Loucy (cell line): Measurements from ENCODE around the gene TAF1B.

Experiments
- H2AFZ ChIP-seq: fragments of 200-600 bp; sonication (generic); 2 replicates; pipeline ENCODE4 v1.6.0; 2016; ENCODE audit warnings: antibody characterized with exemption, mild to moderate bottlenecking, low read length, moderate library complexity
- H3F3A ChIP-seq: fragments of 200-600 bp; 2 replicates; pipeline ENCODE4 v1.6.0; 2016; ENCODE audit warnings: antibody characterized with exemption, low read depth, mild to moderate bottlenecking
- H3K27me3 ChIP-seq: fragments of 200-600 bp; sonication (generic); 2 replicates; pipeline ENCODE4 v1.6.1; 2014; ENCODE audit warnings: low read length, mild to moderate bottlenecking; ENCODE audit not compliant: insufficient read depth, poor library complexity, severe bottlenecking
- H3K36me3 ChIP-seq: fragments of 200-600 bp; sonication (generic); 2 replicates; pipeline ENCODE4 v1.6.1; 2016; ENCODE audit warnings: low read length; ENCODE audit not compliant: insufficient read depth
- H3K4me1 ChIP-seq: fragments of 200-600 bp; sonication (generic); 2 replicates; pipeline ENCODE4 v1.5.1; 2014; ENCODE audit warnings: low read length, mild to moderate bottlenecking; ENCODE audit not compliant: insufficient read depth, poor library complexity, severe bottlenecking
- H3K4me2 ChIP-seq: fragments of 200-600 bp; sonication (generic); 2 replicates; pipeline ENCODE4 v1.6.0; 2014; ENCODE audit warnings: antibody characterized with exemption, low read length, low read depth, mild to moderate bottlenecking; ENCODE audit not compliant: poor library complexity, severe bottlenecking
- H3K4me3 ChIP-seq: fragments of 200-600 bp; sonication (generic); 2 replicates; pipeline ENCODE4 v1.5.1; 2014; ENCODE audit warnings: low read length, mild to moderate bottlenecking, mixed read lengths; ENCODE audit not compliant: poor library complexity, severe bottlenecking
- H3K79me2 ChIP-seq: fragments of 200-600 bp; sonication (generic); 2 replicates; pipeline ENCODE4 v1.6.1; 2014; ENCODE audit warnings: low read length; ENCODE audit not compliant: insufficient read depth
- H3K9ac ChIP-seq: fragments of 200-600 bp; sonication (generic); 2 replicates; pipeline ENCODE4 v1.6.0; 2014; ENCODE audit warnings: mild to moderate bottlenecking, low read depth, low read length, moderate library complexity; ENCODE audit not compliant: poor library complexity, severe bottlenecking
- H3K9me2 ChIP-seq: fragments of 200-600 bp; sonication (generic); replicated peaks from 2 replicates; pipeline ENCODE4 v1.6.1; 2016; ENCODE audit warnings: low read depth, low read length, mixed read lengths
- H3K9me3 ChIP-seq: fragments of 200-600 bp; sonication (generic); 2 replicates; pipeline ENCODE4 v1.6.1; 2014; ENCODE audit warnings: mild to moderate bottlenecking, antibody characterized with exemption, low read length, low read depth; ENCODE audit not compliant: insufficient read depth
- H4K20me1 ChIP-seq: fragments of 200-600 bp; sonication (generic); 2 replicates; pipeline ENCODE4 v1.6.0; 2014; ENCODE audit warnings: antibody characterized with exemption, low read length, mild to moderate bottlenecking; ENCODE audit not compliant: insufficient read depth, poor library complexity, severe bottlenecking
- EZH2phosphoT487 ChIP-seq: fragments of 200-600 bp; IDR thresholded peaks from 2 replicates; pipeline ENCODE4 v1.6.1; 2018; ENCODE audit warnings: antibody characterized with exemption, mild to moderate bottlenecking, moderate library complexity, borderline replicate concordance
- TF ChIP-seq, protein P1 (sequence below): fragments of 200-600 bp; sonication (generic); conservative IDR thresholded peaks from 2 replicates; pipeline ENCODE4 v1.5.1; 2014; ENCODE audit warnings: mild to moderate bottlenecking, antibody characterized with exemption, low read length

Gene TAF1B

GRCh38 chr2:9800975-9801726 lies 42.1 kb upstream of the TAF1B start:
- H3K79me2 ChIP-seq: no peaks in the 10 kb centered on the region
- H3K4me1 ChIP-seq: peaks cover 14% of the 10 kb centered on the region
- H2AFZ ChIP-seq: no peak overlapping the region
- H4K20me1 ChIP-seq: no peaks in the 10 kb centered on the region
- TF ChIP-seq, protein P1, sequence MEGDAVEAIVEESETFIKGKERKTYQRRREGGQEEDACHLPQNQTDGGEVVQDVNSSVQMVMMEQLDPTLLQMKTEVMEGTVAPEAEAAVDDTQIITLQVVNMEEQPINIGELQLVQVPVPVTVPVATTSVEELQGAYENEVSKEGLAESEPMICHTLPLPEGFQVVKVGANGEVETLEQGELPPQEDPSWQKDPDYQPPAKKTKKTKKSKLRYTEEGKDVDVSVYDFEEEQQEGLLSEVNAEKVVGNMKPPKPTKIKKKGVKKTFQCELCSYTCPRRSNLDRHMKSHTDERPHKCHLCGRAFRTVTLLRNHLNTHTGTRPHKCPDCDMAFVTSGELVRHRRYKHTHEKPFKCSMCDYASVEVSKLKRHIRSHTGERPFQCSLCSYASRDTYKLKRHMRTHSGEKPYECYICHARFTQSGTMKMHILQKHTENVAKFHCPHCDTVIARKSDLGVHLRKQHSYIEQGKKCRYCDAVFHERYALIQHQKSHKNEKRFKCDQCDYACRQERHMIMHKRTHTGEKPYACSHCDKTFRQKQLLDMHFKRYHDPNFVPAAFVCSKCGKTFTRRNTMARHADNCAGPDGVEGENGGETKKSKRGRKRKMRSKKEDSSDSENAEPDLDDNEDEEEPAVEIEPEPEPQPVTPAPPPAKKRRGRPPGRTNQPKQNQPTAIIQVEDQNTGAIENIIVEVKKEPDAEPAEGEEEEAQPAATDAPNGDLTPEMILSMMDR: no peak
- TF ChIP-seq EZH2phosphoT487: no peak
- no peaks in the 10 kb centered on the region for H3K27me3 ChIP-seq
- H3K4me2 ChIP-seq: no peak overlapping the region
- H3K9me3 ChIP-seq: no peaks in the 10 kb centered on the region
- no peaks in the 10 kb centered on the region for H3F3A ChIP-seq
- H3K36me3 ChIP-seq: no peaks in the 10 kb centered on the region
- H3K4me3 ChIP-seq: no peak overlapping the region
- H3K9ac ChIP-seq: no peak overlapping the region
- no peaks in the 10 kb centered on the region for H3K9me2 ChIP-seq

DNA sequence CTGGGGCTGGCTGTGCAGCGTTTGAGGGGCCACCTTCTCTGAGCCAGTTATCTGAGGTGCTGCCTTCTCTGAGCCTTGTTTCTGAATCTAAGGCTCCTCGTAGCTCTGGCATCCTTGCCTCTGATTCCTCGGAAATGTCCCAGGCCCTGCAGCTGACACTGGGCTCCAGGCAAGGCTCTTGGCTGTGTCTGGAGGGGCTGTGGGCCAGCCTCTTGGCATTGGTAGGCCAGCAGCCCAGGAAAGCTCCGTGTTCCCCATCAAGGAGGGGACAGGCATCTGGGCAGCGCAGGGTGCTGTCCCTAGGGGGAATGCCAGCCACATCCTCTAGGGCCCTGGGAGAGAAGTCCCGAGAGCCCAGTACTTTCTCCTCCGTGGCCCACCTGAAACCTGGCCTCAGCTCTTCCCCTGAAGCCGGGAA lies 40.7 kb upstream of the TAF1B start:
- Histone ChIP-seq H3K36me3 (no peaks in the 10 kb centered on the region), H3K4me1 (peaks cover 14% of the 10 kb centered on the region), H3F3A (no peaks in the 10 kb centered on the region), H3K4me3 (no peak overlapping the region), H3K79me2 (no peaks in the 10 kb centered on the region), H3K4me2 (no peak overlapping the region), H3K9ac (no peak overlapping the region), H3K9me3 (no peaks in the 10 kb centered on the region), H3K27me3 (no peaks in the 10 kb centered on the region), H2AFZ (no peak overlapping the region), H4K20me1 (no peaks in the 10 kb centered on the region), H3K9me2 (no peaks in the 10 kb centered on the region)
- TF ChIP-seq, protein P1: no peak
- no peak for TF ChIP-seq EZH2phosphoT487

GRCh38 chr2:9803023-9803805 lies 40.1 kb upstream of the TAF1B start:
- no peak for TF ChIP-seq EZH2phosphoT487
- TF ChIP-seq, protein P1: no peak
- H3F3A ChIP-seq: no peaks in the 10 kb centered on the region

More at GRCh38 chr2:9803023-9803805, 40.1 kb upstream of the TAF1B start:
- Histone ChIP-seq H3K4me1 (peaks cover 14% of the 10 kb centered on the region), H4K20me1 (no peaks in the 10 kb centered on the region), H3K79me2 (no peaks in the 10 kb centered on the region), H3K27me3 (no peaks in the 10 kb centered on the region), H3K9ac (no peak overlapping the region), H3K4me3 (no peak overlapping the region), H3K9me2 (no peaks in the 10 kb centered on the region), H3K36me3 (no peaks in the 10 kb centered on the region), H2AFZ (no peak overlapping the region), H3K4me2 (no peak overlapping the region), H3K9me3 (no peaks in the 10 kb centered on the region)
